ENCODE measurements around the gene MAGEB4.

The MAGEB4 gene

DNA sequence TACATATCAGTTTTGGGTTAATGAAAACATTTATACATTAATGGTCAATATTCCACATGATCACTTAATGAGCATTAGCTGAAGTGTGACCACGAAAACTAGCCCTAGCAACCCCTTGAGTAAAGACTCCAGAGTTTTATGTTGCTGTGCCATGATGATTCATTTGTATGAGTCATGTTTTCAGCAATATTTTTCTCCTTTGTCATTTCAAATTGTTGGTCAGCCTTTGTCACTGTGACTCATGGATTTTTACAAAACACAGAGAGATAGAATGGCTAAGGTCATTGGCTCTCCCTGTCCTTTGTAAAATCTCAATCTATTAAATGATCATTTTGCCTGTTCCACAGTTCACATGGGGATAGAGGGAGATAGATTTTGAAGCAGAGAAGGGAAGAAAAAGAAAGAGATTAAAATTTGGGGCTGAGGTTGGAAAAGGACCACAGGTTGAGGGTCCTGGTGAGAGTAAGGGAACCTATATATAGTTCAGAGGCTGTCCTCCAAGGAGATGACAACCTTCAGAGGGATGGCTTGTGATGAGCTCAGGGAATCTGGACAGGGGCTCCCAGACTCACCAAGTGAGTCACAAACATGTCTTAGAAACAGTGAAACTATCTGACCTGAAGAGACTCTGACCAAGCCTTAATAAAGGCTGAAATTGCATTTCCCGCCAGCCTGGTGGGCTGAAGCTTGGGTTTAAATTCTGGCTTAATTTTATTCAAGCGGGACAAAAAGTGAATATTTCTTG is 41.8 kb downstream of the MAGEB4 start:
- DNase-seq (ENCODE audit: low read depth) = no peak
